K562 (cell line): Measurements from ENCODE around the gene TNFAIP1. TPM values are rescaled to one million over a fixed set of nuclear protein-coding genes. Genes with fewer than 3 reads are reported as not detected.
A peak's percentile ranks its signal among the peaks of the same experiment; 100 is the strongest.
"Not testable (repeated sequence)": the region's sequence is repeated elsewhere in the genome, so short reads cannot be mapped to it uniquely, and the experiment has no call there.

Source experiments
- ATAC-seq: fragments of 200-7000 bp; cut with Tn5 transposase; 3 replicates; pipeline ENCODE4 v1.9.1; 2020; ENCODE audit warnings: moderate library complexity
- BruUV-seq: library from RNA; stranded (reverse); fragments of 400-500 nt; replicated peaks from 2 replicates; lab custom pipeline; 2021; lab: Mats Ljungman, UMichigan
- CTCF ChIA-PET: fragments of 300-600 bp; formaldehyde crosslinking; extraction: SDS; loops from one replicate; lab custom pipeline; 2021; ENCODE audit warnings: low intra/inter-chr PET ratio; lab: Yijun Ruan, JAX
- POLR2A ChIA-PET: fragments of 300-600, 350-650 bp; sonication (Branson Sonifier 250); formaldehyde crosslinking; extraction: SDS; loops from one replicate; lab custom pipeline; 2021; ENCODE audit warnings: antibody characterized with exemption, inconsistent platforms; lab: Yijun Ruan, JAX
- DNase-seq, 4 experiments: peaks; one replicate each; pipeline versions ENCODE4 v3.0.0 to v3.0.0-alpha.2; 2011 to 2018; ENCODE audit warnings: low spot score in 3 of 4, mixed read lengths in 3 of 4; ENCODE audit errors: extremely low read depth in 1 of 4
- FAIRE-seq: peaks from 2 replicates; lab custom pipeline; 2011; peaks lifted over from hg19 to GRCh38; lab: Jason Lieb, UNC
- H2AFZ ChIP-seq: 2 replicates; pipeline ENCODE4 v1.6.0; 2011; ENCODE audit warnings: low read depth, low read length, control low read depth, inconsistent platforms
- H3K27ac ChIP-seq: fragments of 200-600 bp; 3 replicates; pipeline ENCODE4 v1.8.0; 2011; ENCODE audit warnings: low read depth, mild to moderate bottlenecking, control low read depth, inconsistent platforms, low read length, moderate library complexity, mixed read lengths; ENCODE audit errors: extremely low read depth
- H3K27me3 ChIP-seq, 2 experiments: fragments of 300-600 bp in 1 of 2; 2 replicates in 1 of 2; 3 replicates in 1 of 2; pipeline versions ENCODE4 v1.6.0 to v1.8.0; 2011; ENCODE audit warnings: inconsistent platforms in 2 of 2, low read length in 2 of 2, mild to moderate bottlenecking in 1 of 2, mixed read lengths in 1 of 2, moderate library complexity in 1 of 2; ENCODE audit not compliant: control insufficient read depth in 2 of 2, insufficient read depth in 2 of 2
- H3K36me3 ChIP-seq: fragments of 300-600 bp; 3 replicates; pipeline ENCODE4 v1.8.0; 2011; ENCODE audit warnings: mild to moderate bottlenecking, low read length, inconsistent platforms; ENCODE audit not compliant: control insufficient read depth, insufficient read depth
- H3K4me1 ChIP-seq, 2 experiments: fragments of 200-600 bp in 1 of 2; replicated peaks in 1 of 2; 2 replicates in 1 of 2; 3 replicates in 1 of 2; pipeline versions ENCODE4 v1.5.1 to v1.8.0; 2011; ENCODE audit warnings: inconsistent platforms in 2 of 2, low read length in 2 of 2, mild to moderate bottlenecking in 1 of 2, mixed read lengths in 1 of 2, moderate library complexity in 1 of 2; ENCODE audit not compliant: control insufficient read depth in 2 of 2, insufficient read depth in 2 of 2
- H3K4me2 ChIP-seq: 2 replicates; pipeline ENCODE4 v1.6.1; 2011; ENCODE audit warnings: low read length, control low read depth, inconsistent platforms, mixed read lengths; ENCODE audit not compliant: insufficient read depth
- H3K4me3 ChIP-seq: fragments of 200-600 bp; sonication (generic), shearing (Covaris generic); 2 replicates; pipeline ENCODE4 v1.5.1; 2016; ENCODE audit warnings: control low read depth, inconsistent platforms
- H3K79me2 ChIP-seq: fragments of 200-600 bp; 3 replicates; pipeline ENCODE4 v1.8.0; 2011; ENCODE audit warnings: low read length, inconsistent platforms; ENCODE audit not compliant: control insufficient read depth, insufficient read depth
- H3K9ac ChIP-seq, 2 experiments: 2 replicates each; pipeline versions ENCODE4 v1.6.0 to v1.6.1; 2011; ENCODE audit warnings: low read depth in 2 of 2, low read length in 2 of 2, control low read depth in 1 of 2, inconsistent platforms in 1 of 2, mild to moderate bottlenecking in 1 of 2, mixed read lengths in 1 of 2; ENCODE audit not compliant: insufficient read depth in 1 of 2
- H3K9me1 ChIP-seq: one replicate; pipeline ENCODE4 v1.6.0; 2011; ENCODE audit warnings: inconsistent platforms, mild to moderate bottlenecking, low read length, moderate library complexity; ENCODE audit not compliant: control insufficient read depth, insufficient read depth
- H3K9me3 ChIP-seq: replicated peaks from 2 replicates; pipeline ENCODE4 v1.5.1; 2011; ENCODE audit warnings: low read depth, low read length, inconsistent platforms; ENCODE audit not compliant: control insufficient read depth, insufficient read depth
- H4K20me1 ChIP-seq: replicated peaks from 2 replicates; pipeline ENCODE4 v1.6.1; 2011; ENCODE audit warnings: low read length, inconsistent platforms, mixed read lengths; ENCODE audit not compliant: control insufficient read depth, insufficient read depth
- CC2D1A ChIP-seq: fragments of 450-650 bp; IDR thresholded peaks from 2 replicates; pipeline ENCODE4 v1.6.1; 2017; ENCODE audit warnings: mild to moderate bottlenecking
- ETV1 ChIP-seq: fragments of 450-650 bp; conservative IDR thresholded peaks from 2 replicates; pipeline ENCODE4 v1.6.1; 2016; ENCODE audit warnings: missing genetic modification characterization, control low read depth, low read depth, missing compliant biosample characterization
- RAD21 ChIP-seq, 2 experiments: fragments of 250-450 bp in 1 of 2; fragments of 450-650 bp in 1 of 2; sonication (Bioruptor Pico) in 1 of 2; formaldehyde crosslinking in 1 of 2; IDR thresholded peaks in 1 of 2; conservative IDR thresholded peaks in 1 of 2; 2 replicates each; pipeline versions ENCODE4 v1.4.0 to v1.8.0; 2020 to 2022; ENCODE audit warnings: mild to moderate bottlenecking in 2 of 2, moderate library complexity in 1 of 2
- WGBS: fragments of 100-300 bp; shearing (Covaris generic); methylation state at CpG from one replicate; pipeline ENCODE4 v1.1.6; 2016; ENCODE audit warnings: low coverage, mixed read lengths; ENCODE audit not compliant: insufficient coverage; ENCODE audit errors: missing lambda C conversion rate; 5-methylcytosine and 5-hydroxymethylcytosine counted together
- in situ Hi-C: fragments of 300-500 bp; cut with MboI; formaldehyde crosslinking; loops from 4 replicates; pipeline ENCODE4 v1.15.0; 2018; ENCODE audit warnings: inconsistent platforms, mixed read lengths
- intact Hi-C: fragments of 100-400 bp; cut with micrococcal nuclease; formaldehyde crosslinking; loops from 2 replicates; pipeline ENCODE4 v1.14.2; 2022
- polyA plus RNA-seq, 8 experiments: library from polyadenylated mRNA; depleted of rRNA in 4 of 8; stranded (reverse) in 5 of 8; unstranded in 3 of 8; fragments of >200 nt; fragmentation: Nextera tagmentation in 2 of 8; fragmentation: Illumina TruSeq in 1 of 8; extraction: Ambion mirVana in 2 of 8; extraction: Trizol in 1 of 8; gene quantifications; 2 replicates each; pipeline versions ENCODE4 v1.2.1 to v1.2.3, GENCODE V29; 2011 to 2014; ENCODE audit warnings: inconsistent platforms in 1 of 8, missing spikeins in 1 of 8
- total RNA-seq, 7 experiments: library from RNA; depleted of rRNA in 6 of 7; stranded (reverse); fragments of >200 nt in 6 of 7; fragmentation: Illumina TruSeq in 2 of 7; extraction: Trizol in 2 of 7; gene quantifications; 2 replicates each; pipeline versions ENCODE4 v1.2.1 to v1.2.3, GENCODE V29; 2011 to 2021; ENCODE audit warnings: low replicate concordance in 1 of 7
- TF ChIP-seq, protein P1 (sequence below): fragments of 450-650 bp; IDR thresholded peaks from 2 replicates; pipeline ENCODE4 v1.6.1; 2016
- TF ChIP-seq, protein P2 (sequence below): fragments of 450-650 bp; formaldehyde crosslinking; IDR thresholded peaks from 2 replicates; pipeline ENCODE4 v1.4.0; 2020; ENCODE audit warnings: mild to moderate bottlenecking, mixed read lengths
- TF ChIP-seq, protein P3 (sequence below), 3 experiments: IDR thresholded peaks in 2 of 3; conservative IDR thresholded peaks in 1 of 3; 2 replicates each; pipeline ENCODE4 v1.5.1; 2011 to 2012; ENCODE audit warnings: low read length in 3 of 3, mild to moderate bottlenecking in 3 of 3, control low read depth in 2 of 3, improper control_type of control experiment in 1 of 3, inconsistent platforms in 1 of 3, low read depth in 1 of 3, mixed read lengths in 1 of 3, moderate library complexity in 1 of 3; ENCODE audit not compliant: insufficient read depth in 2 of 3

The TNFAIP1 gene
- total and polyA plus RNA-seq, 9 of the 15 experiments (the other 6 are each of a cell fraction or from before 2014, with no cell fraction given) = 2.1 to 20.1 (median 8.2) TPM

DNA sequence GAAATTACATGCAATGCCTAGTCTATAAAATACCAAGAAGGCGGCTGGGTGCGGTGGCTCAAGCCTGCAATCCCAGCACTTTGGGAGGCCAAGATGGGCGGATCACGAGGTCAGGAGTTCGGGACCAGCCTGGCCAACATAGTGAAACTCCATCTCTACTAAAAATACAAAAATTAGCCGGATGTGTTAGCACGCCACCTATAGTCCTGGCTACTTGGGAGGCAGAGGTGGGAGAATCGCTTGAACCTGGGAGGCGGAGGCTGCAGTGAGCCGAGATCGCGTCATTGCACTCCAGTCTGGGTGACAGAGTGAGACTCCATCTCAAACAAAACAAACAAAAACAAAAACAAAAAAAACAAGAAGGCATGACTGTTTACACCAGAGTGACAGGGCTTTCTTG, 42.7 kb upstream of the TNFAIP1 start:
- H3K9me3 ChIP-seq, H3K27me3 ChIP-seq, in situ Hi-C loops, intact Hi-C loops, H3K79me2 ChIP-seq, H3K9ac ChIP-seq, H4K20me1 ChIP-seq, BruUV-seq, H3K27ac ChIP-seq, H3K9me1 ChIP-seq, CTCF ChIA-PET, H3K4me1 ChIP-seq, H3K36me3 ChIP-seq, H3K4me3 ChIP-seq: not testable (repeated sequence)
- H3K4me2 ChIP-seq = peak overlapping the region; percentile 3; the same call in 1 of the 2 replicates
- H2AFZ ChIP-seq = 0 out of 2 replicates have a peak overlapping the region, but pooled peaks have one; percentile 42
- 6% methylated on average over 12 of the region's 12 CpGs for WGBS
- peak; percentile 73 for FAIRE-seq
- peak; percentile 72 for ATAC-seq
- TF ChIP-seq ETV1 (tag) (peak; percentile 78), CC2D1A (0 out of 2 replicates have a peak, but pooled peaks have one; percentile 50), RAD21 (CRISPR knock-in tag; conservative IDR thresholded peaks at IDR 0.05 in 1 of 2, IDR thresholded peaks at IDR 0.05 in 1 of 2) (peak in 1 of 2 experiments; percentile 45; a peak in 2 of 4 replicates)
- TF ChIP-seq, protein P1, sequence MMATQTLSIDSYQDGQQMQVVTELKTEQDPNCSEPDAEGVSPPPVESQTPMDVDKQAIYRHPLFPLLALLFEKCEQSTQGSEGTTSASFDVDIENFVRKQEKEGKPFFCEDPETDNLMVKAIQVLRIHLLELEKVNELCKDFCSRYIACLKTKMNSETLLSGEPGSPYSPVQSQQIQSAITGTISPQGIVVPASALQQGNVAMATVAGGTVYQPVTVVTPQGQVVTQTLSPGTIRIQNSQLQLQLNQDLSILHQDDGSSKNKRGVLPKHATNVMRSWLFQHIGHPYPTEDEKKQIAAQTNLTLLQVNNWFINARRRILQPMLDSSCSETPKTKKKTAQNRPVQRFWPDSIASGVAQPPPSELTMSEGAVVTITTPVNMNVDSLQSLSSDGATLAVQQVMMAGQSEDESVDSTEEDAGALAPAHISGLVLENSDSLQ = peak; percentile 13; the same call in 1 of the 2 replicates
- TF ChIP-seq, protein P2, sequence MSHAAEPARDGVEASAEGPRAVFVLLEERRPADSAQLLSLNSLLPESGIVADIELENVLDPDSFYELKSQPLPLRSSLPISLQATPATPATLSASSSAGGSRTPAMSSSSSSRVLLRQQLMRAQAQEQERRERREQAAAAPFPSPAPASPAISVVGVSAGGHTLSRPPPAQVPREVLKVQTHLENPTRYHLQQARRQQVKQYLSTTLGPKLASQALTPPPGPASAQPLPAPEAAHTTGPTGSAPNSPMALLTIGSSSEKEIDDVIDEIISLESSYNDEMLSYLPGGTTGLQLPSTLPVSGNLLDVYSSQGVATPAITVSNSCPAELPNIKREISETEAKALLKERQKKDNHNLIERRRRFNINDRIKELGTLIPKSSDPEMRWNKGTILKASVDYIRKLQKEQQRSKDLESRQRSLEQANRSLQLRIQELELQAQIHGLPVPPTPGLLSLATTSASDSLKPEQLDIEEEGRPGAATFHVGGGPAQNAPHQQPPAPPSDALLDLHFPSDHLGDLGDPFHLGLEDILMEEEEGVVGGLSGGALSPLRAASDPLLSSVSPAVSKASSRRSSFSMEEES = peak; percentile 12; the same call in 1 of the 2 replicates
- TF ChIP-seq, protein P3, sequence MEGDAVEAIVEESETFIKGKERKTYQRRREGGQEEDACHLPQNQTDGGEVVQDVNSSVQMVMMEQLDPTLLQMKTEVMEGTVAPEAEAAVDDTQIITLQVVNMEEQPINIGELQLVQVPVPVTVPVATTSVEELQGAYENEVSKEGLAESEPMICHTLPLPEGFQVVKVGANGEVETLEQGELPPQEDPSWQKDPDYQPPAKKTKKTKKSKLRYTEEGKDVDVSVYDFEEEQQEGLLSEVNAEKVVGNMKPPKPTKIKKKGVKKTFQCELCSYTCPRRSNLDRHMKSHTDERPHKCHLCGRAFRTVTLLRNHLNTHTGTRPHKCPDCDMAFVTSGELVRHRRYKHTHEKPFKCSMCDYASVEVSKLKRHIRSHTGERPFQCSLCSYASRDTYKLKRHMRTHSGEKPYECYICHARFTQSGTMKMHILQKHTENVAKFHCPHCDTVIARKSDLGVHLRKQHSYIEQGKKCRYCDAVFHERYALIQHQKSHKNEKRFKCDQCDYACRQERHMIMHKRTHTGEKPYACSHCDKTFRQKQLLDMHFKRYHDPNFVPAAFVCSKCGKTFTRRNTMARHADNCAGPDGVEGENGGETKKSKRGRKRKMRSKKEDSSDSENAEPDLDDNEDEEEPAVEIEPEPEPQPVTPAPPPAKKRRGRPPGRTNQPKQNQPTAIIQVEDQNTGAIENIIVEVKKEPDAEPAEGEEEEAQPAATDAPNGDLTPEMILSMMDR (IDR thresholded peaks at IDR 0.05 in 2 of 3, conservative IDR thresholded peaks at IDR 0.05 in 1 of 3; ENCODE audit: insufficient read depth in 2 of 3, low read depth in 1 of 3, low read length in 3 of 3) = peak in 2 of 3 experiments; percentile 30 to 32; a peak in 2 of 6 replicates
- peak in 1 of 4 experiments; percentile 32 for DNase-seq
- POLR2A ChIA-PET = interaction anchor here (0.5 kb wide), 1 partner anchor 72 kb away, joined by 3 read pairs; the partner anchor contains the start of gene SEBOX
